ENCODE data around the gene ZCWPW1. TPM values are rescaled to one million over a fixed set of nuclear protein-coding genes. Genes with fewer than 3 reads are reported as not detected.

The ZCWPW1 gene
- total and polyA plus RNA-seq, 10 of the 15 experiments (the other 5 are each of a cell fraction or from before 2014, with no cell fraction given) = 1.3 to 4.4 (median 3.7) TPM

- no peak overlapping the region; the same call in 1 of the 2 replicates for H2AFZ ChIP-seq (ENCODE audit: control insufficient read depth, low read depth, low read length)
- H3K79me2 ChIP-seq (ENCODE audit: control insufficient read depth, insufficient read depth, low read length) = no peaks in the 10 kb centered on the region
- no peaks in the 10 kb centered on the region for H3K9me3 ChIP-seq (replicated peaks; ENCODE audit: control insufficient read depth, insufficient read depth, low read length)
- in situ Hi-C loops (cut with MboI) (no loop called here), intact Hi-C loops (cut with micrococcal nuclease; ENCODE audit: unreplicated experiment) (loop anchor here (1.0 to 2.0 kb wide), 3 partner anchors 22 to 33 kb away; partner anchors contain the start of gene MEPCE)
- DNase-seq (ENCODE audit: low read depth, low spot score) (peak; percentile 93), ATAC-seq (peak; percentile 92), FAIRE-seq (peak; percentile 98)
- RAD21 ChIA-PET (ENCODE audit: unreplicated experiment) = interaction anchor here (0.6 to 3.6 kb wide), 10 partner anchors 9 to 32 kb away, joined by 3 to 27 read pairs (median 4); partner anchors contain the start of gene ZCWPW1
- BruUV-seq (replicated peaks) = no TSS peak
- peak overlapping the region; percentile 72 for H3K27ac ChIP-seq (ENCODE audit: control insufficient read depth, insufficient read depth)
- peaks cover 33% of the 10 kb centered on the region for H3K4me1 ChIP-seq (ENCODE audit: control insufficient read depth, insufficient read depth, low read length)
- CTCF ChIA-PET = interaction anchor here (1.0 to 3.6 kb wide), 12 partner anchors 9 to 729 kb away, joined by 3 to 25 read pairs (median 4); no protein-coding TSS in a partner anchor
- POLR2A ChIA-PET = interaction anchor here (0.8 to 3.7 kb wide), 13 partner anchors 11 to 151 kb away, joined by 3 to 33 read pairs (median 4); partner anchors contain the start of gene PPP1R35
- H3K36me3 ChIP-seq (ENCODE audit: control insufficient read depth in 2 of 2, insufficient read depth in 2 of 2, low read length in 1 of 2) = no peaks in the 10 kb centered on the region
- H3K27me3 ChIP-seq (replicated peaks in 1 of 2; ENCODE audit: control insufficient read depth in 2 of 2, insufficient read depth in 2 of 2, low read length in 1 of 2) = no peaks in the 10 kb centered on the region
- H3K4me3 ChIP-seq = peak overlapping the region; percentile 43; the same call in 1 of the 2 replicates
- SMC1A ChIA-PET (ENCODE audit: uncharacterized antibody, unreplicated experiment) = interaction anchor here (0.7 to 3.9 kb wide), 14 partner anchors 10 to 44 kb away, joined by 3 to 30 read pairs (median 6); no protein-coding TSS in a partner anchor
- peak overlapping the region; percentile 76 for H3K4me2 ChIP-seq (ENCODE audit: control insufficient read depth, insufficient read depth)
- WGBS (ENCODE audit: insufficient coverage, insufficient replicate concordance, low lambda C conversion rate, missing lambda C conversion rate) = 0% methylated on average over 9 of the region's 9 CpGs
- no peaks in the 10 kb centered on the region for H4K20me1 ChIP-seq (ENCODE audit: control insufficient read depth, insufficient read depth)
- H3K9ac ChIP-seq (ENCODE audit: control insufficient read depth, insufficient read depth, low read length) = peak overlapping the region; percentile 58; the same call in 1 of the 2 replicates
- TF ChIP-seq HDAC6 (IDR thresholded peaks at IDR 0.05; ENCODE audit: unreplicated experiment) (no peak), STAT3 (IDR thresholded peaks at IDR 0.05; ENCODE audit: low read depth, low read length) (peak; percentile 83; the same call in 1 of the 2 replicates), ZSCAN29 (IDR thresholded peaks at IDR 0.05) (no peak), RB1 (IDR thresholded peaks at IDR 0.05; ENCODE audit: borderline replicate concordance) (no peak), BMI1 (IDR thresholded peaks at IDR 0.05; ENCODE audit: borderline replicate concordance) (peak; percentile 70; the same call in 1 of the 2 replicates), TCF7 (IDR thresholded peaks at IDR 0.05; ENCODE audit: borderline replicate concordance) (no peak), CTCF (IDR thresholded peaks at IDR 0.05 in 2 of 3, conservative IDR thresholded peaks at IDR 0.05 in 1 of 3; ENCODE audit: control insufficient read depth in 2 of 3, extremely low read depth in 1 of 3, insufficient read depth in 1 of 3, low read depth in 3 of 3, low read length in 3 of 3) (no peak), PRDM15 (CRISPR knock-in tag; IDR thresholded peaks at IDR 0.05) (no peak), USF1 (IDR thresholded peaks at IDR 0.05; ENCODE audit: borderline replicate concordance, extremely low read length, insufficient read depth, low read depth, low read length) (no peak), ETV6 (conservative IDR thresholded peaks at IDR 0.05 in 1 of 2, IDR thresholded peaks at IDR 0.05 in 1 of 2; ENCODE audit: borderline replicate concordance in 1 of 2, low read depth in 1 of 2) (0 out of 4 replicates have a peak, but pooled peaks of 1 of the 2 experiments have one; percentile 42), CBX3 (IDR thresholded peaks at IDR 0.05; ENCODE audit: borderline replicate concordance, low read depth) (no peak), NR2C2 (IDR thresholded peaks at IDR 0.05; ENCODE audit: borderline replicate concordance, control insufficient read depth, insufficient read length, low read depth) (no peak)
These were observed 32.0 kb downstream of the ZCWPW1 start for GRCh38 chr7:100396421-100396982.
